Uterus (tissue), 4 donors: Measurements from ENCODE around the gene PCED1A. TPM values are rescaled to one million over a fixed set of nuclear protein-coding genes. Genes with fewer than 3 reads are reported as not detected.

Experiments
- DNase-seq, 2 donors: peaks; one replicate each; pipeline ENCODE4 v3.0.0-alpha.2; 2019 to 2020
- H3K27ac ChIP-seq, 2 donors: fragments of 200-600 bp; sonication (generic); 1 replicate in 1 of 2; 2 replicates in 1 of 2; pipeline ENCODE4 v1.5.1; 2016 to 2018
- H3K27me3 ChIP-seq, 2 donors: fragments of 200-600 bp; sonication (generic); one replicate each; pipeline ENCODE4 v1.5.1; 2018 to 2019; ENCODE audit warnings: control low read depth in 1 of 2
- H3K36me3 ChIP-seq, 2 donors: fragments of 200-600 bp; sonication (generic); one replicate each; pipeline ENCODE4 v1.5.1; 2019; ENCODE audit warnings: control low read depth in 1 of 2
- H3K4me1 ChIP-seq, 2 donors: fragments of 200-600 bp; sonication (generic); one replicate each; pipeline ENCODE4 v1.5.1; 2018 to 2019; ENCODE audit warnings: control low read depth in 1 of 2
- H3K4me3 ChIP-seq, 2 donors: fragments of 200-600 bp; sonication (generic); 1 replicate in 1 of 2; 2 replicates in 1 of 2; pipeline ENCODE4 v1.5.1; 2018 to 2019; ENCODE audit warnings: mild to moderate bottlenecking in 1 of 2
- H3K9me3 ChIP-seq, 2 donors: fragments of 200-600 bp; sonication (generic); one replicate each; pipeline ENCODE4 v1.5.1; 2019; ENCODE audit warnings: control low read depth in 1 of 2
- CTCF ChIP-seq, 4 experiments: fragments of 200-600 bp in 2 of 4; fragments of 450-650 bp in 2 of 4; sonication (generic) in 2 of 4; IDR thresholded peaks; one replicate each; pipeline ENCODE4 v1.5.1; 2016 to 2019; ENCODE audit warnings: antibody characterized with exemption in 4 of 4, mild to moderate bottlenecking in 2 of 4, moderate library complexity in 1 of 4
- POLR2A ChIP-seq, 2 donors: fragments of 450-650 bp; IDR thresholded peaks; one replicate each; pipeline ENCODE4 v1.6.1; 2016; ENCODE audit warnings: antibody characterized with exemption in 2 of 2, mild to moderate bottlenecking in 1 of 2, moderate library complexity in 1 of 2
- intact Hi-C: fragments of 100-400 bp; cut with DNase I; formaldehyde crosslinking; loops from one replicate; pipeline ENCODE4 v1.15.1; 2023; ENCODE audit warnings: low total_unique reads
- total RNA-seq, 4 donors: library from RNA; depleted of rRNA in 3 of 4; stranded (reverse); fragments of >200 nt in 3 of 4; gene quantifications; one replicate each; pipeline versions ENCODE4 v1.1.0 to v1.2.4, GENCODE V29; 2014 to 2023
- donor health status: DM: yes; HTN: yes; CAD: no.

Gene PCED1A
- total RNA-seq, 4 donors from 2014 or later = 13.5 to 43.6 (median 31.3) TPM

GRCh38 chr20:2799688-2800520 is 40.6 kb downstream of the PCED1A start:
- no peak for TF ChIP-seq POLR2A (IDR thresholded peaks at IDR 0.05)
- TF ChIP-seq CTCF (IDR thresholded peaks at IDR 0.05) = no peak
- no peaks in the 10 kb centered on the region for H3K36me3 ChIP-seq
- no peaks in the 10 kb centered on the region for H3K9me3 ChIP-seq
- no peak for DNase-seq
- peaks cover 0 to 10% of the 10 kb centered on the region in 2 donors for H3K4me1 ChIP-seq
- no peaks in the 10 kb centered on the region for H3K27me3 ChIP-seq
- peak overlapping the region; percentile 54 to 77 for H3K27ac ChIP-seq
- intact Hi-C loops = no loop called here
- peak overlapping the region; percentile 35 to 43 for H3K4me3 ChIP-seq

- no peaks in the 10 kb centered on the region for H3K27me3 ChIP-seq
- DNase-seq = no peak
- H3K27ac ChIP-seq = peak overlapping the region; percentile 54 to 77
- H3K9me3 ChIP-seq = no peaks in the 10 kb centered on the region
- peaks cover 0 to 6% of the 10 kb centered on the region in 2 donors for H3K4me1 ChIP-seq
- no peak for TF ChIP-seq CTCF (IDR thresholded peaks at IDR 0.05)
- TF ChIP-seq POLR2A (IDR thresholded peaks at IDR 0.05) = no peak
- H3K4me3 ChIP-seq = peak overlapping the region; percentile 35 to 43
- intact Hi-C loops = no loop called here
- no peaks in the 10 kb centered on the region for H3K36me3 ChIP-seq
These were observed 41.2 kb downstream of the PCED1A start for GRCh38 chr20:2799271-2799670.

- Histone ChIP-seq H3K9me3 (no peaks in the 10 kb centered on the region), H3K27ac (peak overlapping the region; percentile 54 to 77), H3K36me3 (no peaks in the 10 kb centered on the region), H3K27me3 (no peaks in the 10 kb centered on the region), H3K4me1 (peaks cover 0 to 6% of the 10 kb centered on the region in 2 donors), H3K4me3 (no peak overlapping the region)
- no peak for TF ChIP-seq POLR2A (IDR thresholded peaks at IDR 0.05)
- no peak for TF ChIP-seq CTCF (IDR thresholded peaks at IDR 0.05)
- DNase-seq = no peak
- intact Hi-C loops = no loop called here
These were observed 41.6 kb downstream of the PCED1A start for GRCh38 chr20:2798814-2799213.

- Histone ChIP-seq H3K4me1 (peaks cover 0 to 6% of the 10 kb centered on the region in 2 donors), H3K27me3 (no peaks in the 10 kb centered on the region), H3K27ac (peak overlapping the region; percentile 54 to 77), H3K4me3 (no peak overlapping the region), H3K36me3 (no peaks in the 10 kb centered on the region), H3K9me3 (no peaks in the 10 kb centered on the region)
- DNase-seq = no peak
- TF ChIP-seq POLR2A (IDR thresholded peaks at IDR 0.05) (no peak), CTCF (IDR thresholded peaks at IDR 0.05) (no peak)
- intact Hi-C loops = no loop called here
These were observed 42.2 kb downstream of the PCED1A start for GRCh38 chr20:2798095-2798805.
